Measurements from ENCODE around the gene GNPTAB.

- TF ChIP-seq, protein P1, sequence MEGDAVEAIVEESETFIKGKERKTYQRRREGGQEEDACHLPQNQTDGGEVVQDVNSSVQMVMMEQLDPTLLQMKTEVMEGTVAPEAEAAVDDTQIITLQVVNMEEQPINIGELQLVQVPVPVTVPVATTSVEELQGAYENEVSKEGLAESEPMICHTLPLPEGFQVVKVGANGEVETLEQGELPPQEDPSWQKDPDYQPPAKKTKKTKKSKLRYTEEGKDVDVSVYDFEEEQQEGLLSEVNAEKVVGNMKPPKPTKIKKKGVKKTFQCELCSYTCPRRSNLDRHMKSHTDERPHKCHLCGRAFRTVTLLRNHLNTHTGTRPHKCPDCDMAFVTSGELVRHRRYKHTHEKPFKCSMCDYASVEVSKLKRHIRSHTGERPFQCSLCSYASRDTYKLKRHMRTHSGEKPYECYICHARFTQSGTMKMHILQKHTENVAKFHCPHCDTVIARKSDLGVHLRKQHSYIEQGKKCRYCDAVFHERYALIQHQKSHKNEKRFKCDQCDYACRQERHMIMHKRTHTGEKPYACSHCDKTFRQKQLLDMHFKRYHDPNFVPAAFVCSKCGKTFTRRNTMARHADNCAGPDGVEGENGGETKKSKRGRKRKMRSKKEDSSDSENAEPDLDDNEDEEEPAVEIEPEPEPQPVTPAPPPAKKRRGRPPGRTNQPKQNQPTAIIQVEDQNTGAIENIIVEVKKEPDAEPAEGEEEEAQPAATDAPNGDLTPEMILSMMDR (conservative IDR thresholded peaks at IDR 0.05), result no peak
- TF ChIP-seq EZH2 (IDR thresholded peaks at IDR 0.05; ENCODE audit: low read depth), result no peak
Observed at GRCh38 chr12:101784376-101784775, 46.4 kb downstream of the GNPTAB start.

Measured in PC-9 (cell line).